ENCODE measurements around the gene CLEC20A.

CLEC20A gene

GRCh38 chr1:178438432-178438831 is 58.3 kb downstream of the CLEC20A start:
- TF ChIP-seq CTCF (conservative IDR thresholded peaks at IDR 0.05; ENCODE audit: control insufficient read depth, insufficient read depth, low read depth, low read length) = no peak
- no peak for DNase-seq (ENCODE audit: low read depth)
- H3K4me3 ChIP-seq (ENCODE audit: control insufficient read depth, low read depth, low read length) = no peak overlapping the region

GRCh38 chr1:178436899-178437298 is 59.9 kb downstream of the CLEC20A start:
- TF ChIP-seq CTCF (conservative IDR thresholded peaks at IDR 0.05; ENCODE audit: control insufficient read depth, insufficient read depth, low read depth, low read length) = no peak
- no peak for DNase-seq (ENCODE audit: low read depth)
- no peak overlapping the region for H3K4me3 ChIP-seq (ENCODE audit: control insufficient read depth, low read depth, low read length)

GRCh38 chr1:178434899-178435435 is 61.8 kb downstream of the CLEC20A start:
- no peak for DNase-seq (ENCODE audit: low read depth)
- no peak for TF ChIP-seq CTCF (conservative IDR thresholded peaks at IDR 0.05; ENCODE audit: control insufficient read depth, insufficient read depth, low read depth, low read length)

GRCh38 chr1:178434360-178434759 is 62.4 kb downstream of the CLEC20A start:
- TF ChIP-seq CTCF (conservative IDR thresholded peaks at IDR 0.05; ENCODE audit: control insufficient read depth, insufficient read depth, low read depth, low read length) = no peak
- no peak for DNase-seq (ENCODE audit: low read depth)
- no peak overlapping the region for H3K4me3 ChIP-seq (ENCODE audit: control insufficient read depth, low read depth, low read length)

More at GRCh38 chr1:178434899-178435435, 61.8 kb downstream of the CLEC20A start:
- no peak overlapping the region for H3K4me3 ChIP-seq (ENCODE audit: control insufficient read depth, low read depth, low read length)
